Neuronal stem cell (in vitro differentiated cells): ENCODE data around the gene ASF1B. TPM values are rescaled to one million over a fixed set of nuclear protein-coding genes. Genes with fewer than 3 reads are reported as not detected.
"Not testable (repeated sequence)": the region's sequence is repeated elsewhere in the genome, so short reads cannot be mapped to it uniquely, and the experiment has no call there.

Experiments used
- DNase-seq: peaks from one replicate; pipeline ENCODE4 v3.0.0-alpha.2; 2013; ENCODE audit warnings: low spot score
- H2AFZ ChIP-seq: one replicate; pipeline ENCODE4 v1.6.1; 2013; ENCODE audit warnings: mild to moderate bottlenecking, low read length, inconsistent platforms
- H2AK5ac ChIP-seq: 2 replicates; pipeline ENCODE4 v1.6.1; 2013; ENCODE audit warnings: low read depth, mild to moderate bottlenecking, inconsistent platforms, low read length, moderate library complexity, mixed read lengths
- H2BK120ac ChIP-seq: 2 replicates; pipeline ENCODE4 v1.6.1; 2013; ENCODE audit warnings: low read depth, mild to moderate bottlenecking, inconsistent platforms, low read length, moderate library complexity, mixed read lengths
- H2BK12ac ChIP-seq: one replicate; pipeline ENCODE4 v1.6.1; 2013; ENCODE audit warnings: low read length, inconsistent platforms
- H2BK15ac ChIP-seq: 2 replicates; pipeline ENCODE4 v1.6.1; 2013; ENCODE audit warnings: mild to moderate bottlenecking, low read length, inconsistent platforms, mixed read lengths
- H2BK5ac ChIP-seq: one replicate; pipeline ENCODE4 v1.6.1; 2013; ENCODE audit warnings: inconsistent platforms, mild to moderate bottlenecking, low read length, moderate library complexity
- H3K14ac ChIP-seq: one replicate; pipeline ENCODE4 v1.6.1; 2013; ENCODE audit warnings: low read length, inconsistent platforms
- H3K18ac ChIP-seq: 2 replicates; pipeline ENCODE4 v1.6.1; 2013; ENCODE audit warnings: low read length, inconsistent platforms
- H3K23ac ChIP-seq: 2 replicates; pipeline ENCODE4 v1.6.1; 2013; ENCODE audit warnings: low read depth, mild to moderate bottlenecking, mixed read lengths, low read length, inconsistent platforms; ENCODE audit not compliant: poor library complexity
- H3K27ac ChIP-seq: replicated peaks from 3 replicates; pipeline ENCODE4 v1.5.1; 2013; ENCODE audit warnings: low read length, inconsistent platforms
- H3K27me3 ChIP-seq, 3 experiments: 2 replicates each; pipeline ENCODE4 v1.6.1; 2013; ENCODE audit warnings: low read length in 3 of 3, mild to moderate bottlenecking in 2 of 3, inconsistent platforms in 1 of 3, low read depth in 1 of 3, mixed read lengths in 1 of 3, moderate library complexity in 1 of 3; ENCODE audit not compliant: control insufficient read depth in 3 of 3, insufficient read depth in 3 of 3
- H3K36me3 ChIP-seq, 2 donors: replicated peaks in 1 of 2; 2 replicates each; pipeline ENCODE4 v1.6.1; 2013; ENCODE audit warnings: low read length in 2 of 2; ENCODE audit not compliant: control insufficient read depth in 2 of 2, insufficient read depth in 2 of 2
- H3K4ac ChIP-seq: 2 replicates; pipeline ENCODE4 v1.6.1; 2013; ENCODE audit warnings: inconsistent platforms, mild to moderate bottlenecking, low read length, moderate library complexity
- H3K4me1 ChIP-seq, 2 donors: 1 replicate in 1 of 2; 2 replicates in 1 of 2; pipeline ENCODE4 v1.6.1; 2013; ENCODE audit warnings: low read length in 2 of 2, low read depth in 1 of 2; ENCODE audit not compliant: control insufficient read depth in 2 of 2, insufficient read depth in 1 of 2
- H3K4me2 ChIP-seq: one replicate; pipeline ENCODE4 v1.6.1; 2013; ENCODE audit warnings: mild to moderate bottlenecking, low read length, inconsistent platforms; ENCODE audit not compliant: insufficient read depth, poor library complexity, severe bottlenecking
- H3K4me3 ChIP-seq, 2 donors: 2 replicates each; pipeline ENCODE4 v1.5.1; 2013; ENCODE audit warnings: low read length in 2 of 2, mild to moderate bottlenecking in 2 of 2, inconsistent platforms in 1 of 2, moderate library complexity in 1 of 2
- H3K79me1 ChIP-seq: one replicate; pipeline ENCODE4 v1.6.1; 2013; ENCODE audit warnings: low read depth, mild to moderate bottlenecking, inconsistent platforms, low read length, moderate library complexity
- H3K9ac ChIP-seq: one replicate; pipeline ENCODE4 v1.6.1; 2013; ENCODE audit warnings: mild to moderate bottlenecking, low read depth, low read length, inconsistent platforms; ENCODE audit not compliant: poor library complexity
- H3K9me3 ChIP-seq, 2 donors: replicated peaks in 1 of 2; 2 replicates each; pipeline versions ENCODE3 to v1.6.1; 2013; ENCODE audit warnings: low read length in 2 of 2, mild to moderate bottlenecking in 2 of 2, inconsistent platforms in 1 of 2, low read depth in 1 of 2, mixed read lengths in 1 of 2, moderate library complexity in 1 of 2; ENCODE audit not compliant: control insufficient read depth in 2 of 2, insufficient read depth in 1 of 2
- H4K8ac ChIP-seq: one replicate; pipeline ENCODE4 v1.6.1; 2013; ENCODE audit warnings: low read depth, mild to moderate bottlenecking, inconsistent platforms, low read length, moderate library complexity
- H4K91ac ChIP-seq: one replicate; pipeline ENCODE4 v1.6.1; 2013; ENCODE audit warnings: low read length, low read depth, mild to moderate bottlenecking, inconsistent platforms; ENCODE audit not compliant: poor library complexity
- WGBS, 2 donors: extraction: QIAGEN DNeasy Blood & Tissue Kit; methylation state at CpG; one replicate each; pipeline ENCODE4 v1.1.7; 2013; ENCODE audit warnings: missing lambda C conversion rate in 2 of 2, mixed read lengths in 1 of 2; ENCODE audit not compliant: insufficient read length in 2 of 2, insufficient replicate concordance in 1 of 2; ENCODE audit errors: extremely low coverage in 2 of 2; 5-methylcytosine and 5-hydroxymethylcytosine counted together
- polyA plus RNA-seq, 2 experiments: library from polyadenylated mRNA; stranded (reverse); fragments of 200-250 nt; gene quantifications; one replicate each; pipeline ENCODE4 v1.2.3, GENCODE V29; 2013

The ASF1B gene
- 32.1 TPM for polyA plus RNA-seq (2013, experiment 1 of 2)
- polyA plus RNA-seq (2013, experiment 2 of 2) = 30.3 TPM

DNA sequence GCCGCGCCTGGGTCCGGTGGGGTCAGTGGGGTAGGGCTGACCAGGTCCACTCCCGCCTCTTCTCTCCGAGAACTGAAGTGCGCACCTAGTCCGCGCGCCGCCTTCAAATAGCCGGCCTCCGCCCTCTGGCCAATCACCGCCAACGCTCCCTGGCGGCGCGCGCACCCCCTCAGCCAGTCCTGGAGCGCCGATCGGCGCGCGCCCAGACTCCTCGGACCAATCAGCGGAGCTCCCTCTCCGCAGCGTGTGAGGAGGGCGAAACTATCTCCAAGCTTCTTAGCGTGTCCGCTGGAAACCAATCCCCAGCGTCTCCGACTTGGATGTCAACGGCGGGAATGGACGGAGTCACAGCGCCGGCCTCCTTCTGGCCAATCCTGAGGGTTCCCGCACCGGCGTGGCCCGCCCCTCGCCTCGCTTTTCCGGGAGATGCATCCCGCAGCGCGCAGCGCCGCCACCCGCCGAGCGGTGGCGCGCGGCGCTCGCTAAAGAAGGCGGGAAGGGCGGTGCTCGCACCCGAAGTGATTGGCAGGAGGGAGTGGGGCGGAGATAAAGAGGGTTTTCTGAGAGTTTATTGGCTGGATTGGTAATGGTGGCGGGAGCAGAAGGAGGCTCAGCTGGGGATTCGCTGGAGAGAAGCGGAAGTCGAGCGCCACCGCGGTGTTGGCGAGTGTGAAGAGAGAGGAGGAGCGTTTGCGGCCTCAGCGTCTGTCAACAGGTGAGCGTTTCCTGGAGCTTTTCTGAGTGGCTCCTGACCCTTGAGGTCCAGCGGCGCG lies at the start of gene ASF1B:
Gene ASF1B, minus strand, starts transcription at position 81 of the 773 bp plus-strand sequence. CDS start 133 bp downstream, outside the sequence.
- Histone ChIP-seq H4K8ac (no peak within 1 kb of the TSS), H4K91ac (no peak within 1 kb of the TSS), H3K9ac (peak within 1 kb of the TSS; percentile 99), H3K79me1 (peaks cover 4% of the 10 kb centered on the region), H3K23ac (peak within 1 kb of the TSS; percentile 98), H3K4me3 (peak within 1 kb of the TSS; percentile 98 to 100), H2BK5ac (peak within 1 kb of the TSS; percentile 82), H3K27me3 (no peaks in the 10 kb centered on the region), H2AK5ac (peak within 1 kb of the TSS; percentile 90), H2BK15ac (no peak within 1 kb of the TSS), H3K9me3 (no peaks in the 10 kb centered on the region), H2BK12ac (no peak within 1 kb of the TSS), H3K14ac (peak within 1 kb of the TSS; percentile 75), H3K27ac (peak within 1 kb of the TSS; percentile 81), H3K4ac (no peak within 1 kb of the TSS), H3K36me3 (peaks cover 2 to 20% of the 10 kb centered on the region in 2 donors), H3K4me2 (peak within 1 kb of the TSS; percentile 94), H3K4me1 (peaks cover 13 to 18% of the 10 kb centered on the region in 2 donors), H2BK120ac (peak within 1 kb of the TSS; percentile 47), H3K18ac (peak within 1 kb of the TSS; percentile 98), H2AFZ (peak within 1 kb of the TSS; percentile 93)
- no CpG with 5 or more reads among the region's 78 CpGs for WGBS, 2 donors
- peak; percentile 100 for DNase-seq

DNA sequence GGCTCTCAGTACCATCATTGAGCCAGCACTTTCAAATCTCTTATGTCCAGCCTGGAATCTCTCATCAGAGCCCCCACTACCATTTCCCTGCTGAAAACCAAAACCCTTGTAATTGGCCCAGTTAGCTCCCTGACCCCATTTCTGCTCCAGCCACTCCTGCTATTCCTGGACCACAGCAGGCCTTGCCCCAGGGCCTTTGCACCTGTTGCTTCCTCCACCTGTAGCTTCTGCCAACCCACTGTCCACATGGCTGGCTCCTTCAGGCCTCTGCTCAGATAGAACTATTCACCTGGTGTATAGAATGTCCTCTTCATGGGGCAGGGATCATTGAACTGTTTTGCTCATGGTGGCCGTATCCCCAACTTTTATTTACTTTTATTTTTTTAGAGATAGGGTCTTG lies 49.3 kb upstream of the ASF1B start:
- H3K14ac ChIP-seq, H3K9ac ChIP-seq, H3K4ac ChIP-seq, H3K9me3 ChIP-seq, H2BK5ac ChIP-seq, H4K8ac ChIP-seq, H3K18ac ChIP-seq, H2AFZ ChIP-seq, H3K27me3 ChIP-seq, H4K91ac ChIP-seq, H3K4me2 ChIP-seq, H3K4me3 ChIP-seq, H2BK15ac ChIP-seq, H2BK120ac ChIP-seq, H2BK12ac ChIP-seq, H2AK5ac ChIP-seq, H3K23ac ChIP-seq, H3K4me1 ChIP-seq, H3K27ac ChIP-seq, DNase-seq, H3K36me3 ChIP-seq: not testable (repeated sequence)
- WGBS, 2 donors = no CpG with 5 or more reads among the region's 1 CpG
- H3K79me1 ChIP-seq = peaks cover 13% of the 10 kb centered on the region

DNA sequence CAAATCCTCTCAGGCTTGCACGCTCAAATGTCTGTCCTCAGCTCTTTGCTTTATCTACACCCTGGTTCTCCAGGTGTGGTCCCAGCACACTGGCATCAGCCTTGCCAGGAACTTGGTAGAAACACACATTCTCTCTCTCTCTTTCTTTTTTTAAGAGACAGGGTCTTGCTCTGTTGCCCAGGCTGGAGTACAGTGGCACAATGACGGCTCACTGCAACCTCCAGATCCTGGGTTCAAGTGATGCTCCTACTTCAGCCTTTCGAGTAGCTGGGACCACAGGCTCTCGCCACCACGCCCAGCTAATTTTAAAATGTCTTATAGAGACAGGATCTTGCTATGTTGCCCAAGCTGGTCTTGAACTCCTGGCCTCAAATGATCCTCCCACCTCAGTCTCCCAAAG lies 48.8 kb upstream of the ASF1B start:
- Histone ChIP-seq H3K4ac (no peak overlapping the region), H3K14ac (no peak overlapping the region), H3K27me3 (no peaks in the 10 kb centered on the region), H3K9me3 (no peaks in the 10 kb centered on the region), H3K18ac (no peak overlapping the region), H2AK5ac (no peak overlapping the region), H4K91ac (no peak overlapping the region), H3K23ac (no peak overlapping the region), H3K79me1 (peaks cover 13% of the 10 kb centered on the region), H3K36me3 (peaks cover 0 to 2% of the 10 kb centered on the region in 2 donors), H2AFZ (no peak overlapping the region), H3K27ac (no peak overlapping the region), H3K4me1 (peaks cover 0 to 4% of the 10 kb centered on the region in 2 donors), H3K4me3 (no peak overlapping the region), H2BK5ac (no peak overlapping the region), H3K4me2 (no peak overlapping the region), H4K8ac (no peak overlapping the region), H2BK120ac (no peak overlapping the region), H2BK12ac (no peak overlapping the region), H2BK15ac (no peak overlapping the region), H3K9ac (no peak overlapping the region)
- no CpG with 5 or more reads among the region's 5 CpGs for WGBS, 2 donors
- DNase-seq = no peak

DNA sequence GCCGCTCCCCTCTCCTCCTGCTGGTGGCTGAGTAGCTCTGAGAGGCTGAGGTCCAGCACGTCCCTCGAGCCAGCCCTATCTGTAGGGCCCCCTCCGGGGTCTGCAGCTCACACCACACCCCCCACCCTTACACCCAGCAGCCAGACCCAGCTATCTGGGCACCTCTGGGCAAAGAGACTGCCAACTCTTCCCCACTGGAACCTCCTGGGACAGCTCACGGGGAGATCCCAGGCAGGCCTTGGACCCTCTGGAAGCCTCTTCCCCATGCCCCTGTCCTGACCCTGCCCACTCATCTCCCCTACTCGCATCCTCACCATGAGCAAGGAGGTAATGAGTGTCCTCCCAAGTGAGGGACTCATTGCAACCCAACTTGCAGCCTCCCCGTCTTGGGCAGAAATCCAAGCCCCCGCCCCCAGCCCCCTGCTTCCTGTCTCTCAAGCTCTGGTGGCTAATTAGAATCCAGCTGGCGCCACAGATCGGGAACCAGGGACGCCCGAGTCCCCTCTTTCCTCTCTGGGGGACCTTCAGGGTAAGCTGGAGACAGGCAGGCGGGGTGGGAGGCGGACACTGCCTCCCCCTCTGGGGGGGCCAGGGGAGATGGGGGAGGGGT lies 47.5 kb upstream of the ASF1B start:
- no peaks in the 10 kb centered on the region for H3K27me3 ChIP-seq
- peaks cover 13% of the 10 kb centered on the region for H3K79me1 ChIP-seq
- H3K9me3 ChIP-seq = no peaks in the 10 kb centered on the region
- H4K91ac ChIP-seq = no peak overlapping the region
- H3K27ac ChIP-seq = no peak overlapping the region
- H2BK5ac ChIP-seq = peak overlapping the region; percentile 13
- peak overlapping the region; percentile 60 for H3K9ac ChIP-seq
- H3K23ac ChIP-seq = no peak overlapping the region
- peaks cover 0 to 4% of the 10 kb centered on the region in 2 donors for H3K4me1 ChIP-seq
- WGBS, 2 donors = no CpG with 5 or more reads among the region's 14 CpGs
- H2BK120ac ChIP-seq = no peak overlapping the region
- peak overlapping the region; percentile 38 for H3K14ac ChIP-seq
- H3K36me3 ChIP-seq = no peaks in the 10 kb centered on the region
- H2BK12ac ChIP-seq = no peak overlapping the region
- peak overlapping the region; percentile 71 for H3K18ac ChIP-seq
- H2AFZ ChIP-seq = no peak overlapping the region
- H3K4me2 ChIP-seq = no peak overlapping the region
- H4K8ac ChIP-seq = no peak overlapping the region
- H3K4me3 ChIP-seq = no peak overlapping the region
- DNase-seq = no peak
- peak overlapping the region; percentile 89 for H2AK5ac ChIP-seq
- no peak overlapping the region for H2BK15ac ChIP-seq
- H3K4ac ChIP-seq = no peak overlapping the region
